Measurements from ENCODE around the gene OR1E2.
"Not testable (repeated sequence)": the region's sequence is repeated elsewhere in the genome, so short reads cannot be mapped to it uniquely, and the experiment has no call there.

OR1E2 gene

GRCh38 chr17:3433741-3434140 is at the start of gene OR1E2:
Gene OR1E2 (minus strand): TSS chr17:3433841. CDS start chr17:3433841, 0 bp downstream.
- no peak for DNase-seq (ENCODE audit: extremely low read depth in 1 of 2, low read depth in 1 of 2)

GRCh38 chr17:3482852-3483251 is 49.2 kb upstream of the OR1E2 start:
- DNase-seq (ENCODE audit: extremely low read depth in 1 of 2, low read depth in 1 of 2) = no peak

- DNase-seq (ENCODE audit: extremely low read depth in 1 of 2, low read depth in 1 of 2) = no peak
Measured at GRCh38 chr17:3479988-3480387, 46.3 kb upstream of the OR1E2 start.

GRCh38 chr17:3475812-3476610 is 42.4 kb upstream of the OR1E2 start, which contains the start of gene ASPA:
Gene ASPA (plus strand): TSS chr17:3475997. CDS start chr17:3476160, 163 bp downstream.
- no peak for DNase-seq (ENCODE audit: extremely low read depth in 1 of 2, low read depth in 1 of 2)

GRCh38 chr17:3475251-3475685 is 41.6 kb upstream of the OR1E2 start:
- DNase-seq (ENCODE audit: extremely low read depth in 1 of 2, low read depth in 1 of 2) = no peak

GRCh38 chr17:3474212-3474611 is 40.6 kb upstream of the OR1E2 start:
- no peak for DNase-seq (ENCODE audit: extremely low read depth in 1 of 2, low read depth in 1 of 2)

- no peak for DNase-seq (ENCODE audit: extremely low read depth in 1 of 2, low read depth in 1 of 2)
Measured at GRCh38 chr17:3472137-3472536, 38.5 kb upstream of the OR1E2 start.

GRCh38 chr17:3471599-3471998 is 38.0 kb upstream of the OR1E2 start, which contains the start of gene SPATA22:
Gene SPATA22 (minus strand): TSS chr17:3471819. CDS start chr17:3469325, 2,494 bp downstream.
- no peak for DNase-seq (ENCODE audit: extremely low read depth in 1 of 2, low read depth in 1 of 2)

DNA sequence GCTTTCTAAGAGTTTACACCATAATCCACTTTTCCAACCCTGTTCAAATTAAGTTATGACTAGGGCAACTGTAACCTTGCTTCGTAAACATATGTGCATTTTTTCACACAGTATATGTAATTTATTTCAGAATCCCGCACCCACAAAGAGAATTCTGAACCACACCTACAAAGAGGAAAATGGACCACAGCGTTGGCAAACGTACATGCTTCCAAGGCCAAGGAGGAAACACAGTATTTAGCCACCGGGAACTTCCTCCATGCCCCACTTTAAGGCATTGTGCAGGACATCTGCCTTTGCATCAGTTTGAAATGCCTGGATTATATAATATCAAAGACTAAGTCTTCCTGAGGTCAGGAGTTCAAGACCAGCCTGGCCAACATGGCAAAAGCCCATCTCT is 35.9 kb upstream of the OR1E2 start:
- no peak for DNase-seq (ENCODE audit: extremely low read depth in 1 of 2, low read depth in 1 of 2)

GRCh38 chr17:3466355-3466754 is 32.7 kb upstream of the OR1E2 start:
- not testable (repeated sequence) for DNase-seq (ENCODE audit: extremely low read depth in 1 of 2, low read depth in 1 of 2)

GRCh38 chr17:3448059-3448665 is 14.5 kb upstream of the OR1E2 start:
- no peak for DNase-seq (ENCODE audit: extremely low read depth in 1 of 2, low read depth in 1 of 2)

DNA sequence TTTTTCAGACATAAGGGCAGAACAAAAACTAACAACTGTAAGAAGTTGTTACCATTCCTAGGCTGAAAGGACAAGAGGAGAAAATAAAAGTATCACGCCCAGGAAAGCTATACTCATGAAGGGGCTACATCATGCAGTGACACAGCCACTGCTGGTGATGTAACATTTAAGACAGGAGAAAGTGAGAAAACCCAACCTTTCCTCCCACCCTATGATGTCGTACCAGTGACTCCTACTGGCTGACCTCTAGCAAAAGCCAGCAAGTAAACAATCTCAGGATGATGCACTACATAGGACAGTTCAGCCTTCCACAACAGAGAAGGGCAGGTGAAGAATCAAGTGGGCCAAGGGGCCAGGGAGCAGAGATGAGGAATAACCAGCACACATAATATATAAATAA is 14.0 kb upstream of the OR1E2 start:
- DNase-seq (ENCODE audit: extremely low read depth in 1 of 2, low read depth in 1 of 2) = no peak

DNA sequence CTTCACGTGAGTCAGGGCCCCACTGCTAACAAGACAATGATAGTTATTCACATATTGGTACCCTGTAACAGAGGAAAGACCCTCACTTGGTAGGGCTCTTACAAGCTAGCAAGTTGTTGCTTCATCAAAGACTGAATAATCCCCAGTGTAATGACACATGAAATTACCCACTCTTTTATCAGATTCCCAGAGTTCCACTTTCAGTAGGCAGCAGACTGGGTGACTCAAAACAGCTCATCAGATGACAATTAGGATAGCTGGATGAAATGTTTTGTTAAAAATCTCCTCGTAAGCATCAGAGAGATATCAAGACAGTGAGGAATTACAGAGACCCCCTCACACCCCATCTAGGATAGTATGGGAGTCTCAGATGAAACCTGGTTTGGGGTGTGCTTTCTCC is 6.8 kb upstream of the OR1E2 start:
- no peak for DNase-seq (ENCODE audit: extremely low read depth in 1 of 2, low read depth in 1 of 2)

GRCh38 chr17:3438368-3438767 is 4.7 kb upstream of the OR1E2 start:
- no peak for DNase-seq (ENCODE audit: extremely low read depth in 1 of 2, low read depth in 1 of 2)

GRCh38 chr17:3433215-3433614 is 426 bp downstream of the OR1E2 start:
- not testable (repeated sequence) for DNase-seq (ENCODE audit: extremely low read depth in 1 of 2, low read depth in 1 of 2)

DNA sequence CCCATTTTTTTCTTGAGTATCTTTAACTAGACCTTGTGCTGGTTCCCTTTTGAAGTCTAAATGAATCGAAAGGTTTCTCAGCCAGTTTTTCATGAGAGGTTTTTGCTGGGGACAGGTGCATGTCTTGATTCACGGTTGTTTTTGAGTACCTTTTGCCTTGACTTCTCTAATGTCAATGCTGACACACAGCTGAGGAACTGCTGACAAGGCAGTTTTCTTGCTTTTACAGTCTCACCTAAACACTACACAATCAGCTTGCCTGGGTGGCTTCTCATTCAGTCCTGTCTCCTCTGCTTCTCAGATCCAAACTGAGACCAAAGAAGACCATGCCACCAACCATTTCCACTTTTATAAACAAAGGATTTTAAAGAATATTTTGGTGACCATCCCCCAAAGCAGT is 15.4 kb downstream of the OR1E2 start:
- no peak for DNase-seq (ENCODE audit: extremely low read depth in 1 of 2, low read depth in 1 of 2)

GRCh38 chr17:3415610-3416009 is 18.0 kb downstream of the OR1E2 start:
- no peak for DNase-seq (ENCODE audit: extremely low read depth in 1 of 2, low read depth in 1 of 2)

GRCh38 chr17:3412216-3412615 is 21.4 kb downstream of the OR1E2 start:
- DNase-seq (ENCODE audit: extremely low read depth in 1 of 2, low read depth in 1 of 2) = not testable (repeated sequence)

GRCh38 chr17:3411070-3411469 is 22.6 kb downstream of the OR1E2 start, which contains the start of gene OR3A3:
Gene OR3A3 (plus strand): TSS chr17:3411370.
- no peak for DNase-seq (ENCODE audit: extremely low read depth in 1 of 2, low read depth in 1 of 2)

DNA sequence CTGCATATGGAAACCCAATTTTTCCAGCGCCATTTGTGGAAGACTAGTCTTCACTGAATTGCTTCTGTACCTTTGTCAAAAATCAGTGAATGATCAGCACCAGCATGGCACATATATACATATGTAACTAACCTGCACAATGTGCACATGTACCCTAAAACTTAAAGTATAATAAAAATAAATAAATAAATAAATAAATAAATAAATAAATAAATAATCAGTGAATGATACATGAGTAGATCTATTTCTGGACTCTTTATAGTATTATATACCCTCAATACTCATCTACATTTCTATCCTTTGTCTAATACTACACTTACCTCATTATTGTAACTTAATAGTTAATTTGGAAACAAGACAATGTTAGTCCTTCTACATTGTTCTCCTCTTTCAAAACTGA is 29.8 kb downstream of the OR1E2 start:
- not testable (repeated sequence) for DNase-seq (ENCODE audit: extremely low read depth in 1 of 2, low read depth in 1 of 2)

DNA sequence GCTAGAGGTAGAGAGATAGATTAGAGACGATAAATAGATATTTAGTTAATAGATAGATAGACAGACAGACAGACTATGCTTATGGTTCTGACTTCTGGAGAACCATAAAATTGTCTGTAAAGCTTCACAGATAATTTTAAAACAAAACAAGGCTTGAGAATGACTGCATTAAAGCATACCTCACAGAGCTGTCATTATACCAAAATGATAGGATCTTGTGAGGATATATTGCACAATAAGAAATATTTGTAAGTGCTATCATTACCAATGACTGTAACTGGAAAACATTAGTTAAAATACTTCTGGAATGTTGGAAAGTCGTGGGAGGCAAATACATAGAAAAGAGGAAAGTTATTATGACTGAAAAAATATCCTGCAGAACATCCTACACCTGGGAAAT is 31.9 kb downstream of the OR1E2 start:
- DNase-seq (ENCODE audit: extremely low read depth in 1 of 2, low read depth in 1 of 2) = no peak

GRCh38 chr17:3400055-3400454 is 33.6 kb downstream of the OR1E2 start:
- no peak for DNase-seq (ENCODE audit: extremely low read depth in 1 of 2, low read depth in 1 of 2)
